KMS-11 (cell line): ENCODE measurements around the gene RNF220.

Source experiments
- H2AFZ ChIP-seq: fragments of 200-600 bp; sonication (generic); 2 replicates; pipeline ENCODE4 v1.6.1; 2016; ENCODE audit warnings: antibody characterized with exemption, mixed run types, low read depth
- H3K27ac ChIP-seq: fragments of 200-600 bp; sonication (generic); 2 replicates; pipeline ENCODE4 v1.6.1; 2016; ENCODE audit warnings: mild to moderate bottlenecking, mixed run types
- H3K27me3 ChIP-seq: fragments of 200-600 bp; sonication (generic); 2 replicates; pipeline ENCODE4 v1.6.1; 2017; ENCODE audit warnings: mild to moderate bottlenecking, low read depth, mixed run types, moderate library complexity; ENCODE audit not compliant: insufficient read depth
- H3K36me3 ChIP-seq: fragments of 200-600 bp; sonication (generic); 2 replicates; pipeline ENCODE4 v1.6.1; 2017; ENCODE audit warnings: mild to moderate bottlenecking, mixed run types; ENCODE audit not compliant: insufficient read depth
- H3K4me1 ChIP-seq: fragments of 200-600 bp; sonication (generic); 2 replicates; pipeline ENCODE4 v1.6.1; 2016; ENCODE audit warnings: mild to moderate bottlenecking, low read depth, mixed run types; ENCODE audit not compliant: poor library complexity, severe bottlenecking
- H3K4me2 ChIP-seq: fragments of 200-600 bp; sonication (generic); 2 replicates; pipeline ENCODE4 v1.7.0; 2016; ENCODE audit warnings: mild to moderate bottlenecking, mixed run types
- H3K4me3 ChIP-seq: fragments of 200-600 bp; sonication (generic); IDR thresholded peaks from 2 replicates; pipeline ENCODE4 v1.6.1; 2017; ENCODE audit warnings: low read depth, low read length, mixed read lengths; ENCODE audit not compliant: insufficient read depth
- H3K79me2 ChIP-seq: fragments of 200-600 bp; sonication (generic); 2 replicates; pipeline ENCODE4 v1.6.1; 2016; ENCODE audit warnings: low read depth, mixed run types; ENCODE audit not compliant: insufficient read depth
- H3K9ac ChIP-seq: fragments of 200-600 bp; sonication (generic); 2 replicates; pipeline ENCODE4 v1.6.1; 2016; ENCODE audit warnings: mild to moderate bottlenecking, mixed run types
- H4K20me1 ChIP-seq: fragments of 200-600 bp; sonication (generic); 2 replicates; pipeline ENCODE4 v1.6.1; 2016; ENCODE audit warnings: mild to moderate bottlenecking, mixed run types; ENCODE audit not compliant: insufficient read depth
- TF ChIP-seq, protein P1 (sequence below): fragments of 200-600 bp; sonication (generic); conservative IDR thresholded peaks from 2 replicates; pipeline ENCODE4 v1.6.1; 2017; ENCODE audit warnings: low read depth, mild to moderate bottlenecking, antibody characterized with exemption, low read length, moderate library complexity, mixed read lengths

RNF220 gene

DNA sequence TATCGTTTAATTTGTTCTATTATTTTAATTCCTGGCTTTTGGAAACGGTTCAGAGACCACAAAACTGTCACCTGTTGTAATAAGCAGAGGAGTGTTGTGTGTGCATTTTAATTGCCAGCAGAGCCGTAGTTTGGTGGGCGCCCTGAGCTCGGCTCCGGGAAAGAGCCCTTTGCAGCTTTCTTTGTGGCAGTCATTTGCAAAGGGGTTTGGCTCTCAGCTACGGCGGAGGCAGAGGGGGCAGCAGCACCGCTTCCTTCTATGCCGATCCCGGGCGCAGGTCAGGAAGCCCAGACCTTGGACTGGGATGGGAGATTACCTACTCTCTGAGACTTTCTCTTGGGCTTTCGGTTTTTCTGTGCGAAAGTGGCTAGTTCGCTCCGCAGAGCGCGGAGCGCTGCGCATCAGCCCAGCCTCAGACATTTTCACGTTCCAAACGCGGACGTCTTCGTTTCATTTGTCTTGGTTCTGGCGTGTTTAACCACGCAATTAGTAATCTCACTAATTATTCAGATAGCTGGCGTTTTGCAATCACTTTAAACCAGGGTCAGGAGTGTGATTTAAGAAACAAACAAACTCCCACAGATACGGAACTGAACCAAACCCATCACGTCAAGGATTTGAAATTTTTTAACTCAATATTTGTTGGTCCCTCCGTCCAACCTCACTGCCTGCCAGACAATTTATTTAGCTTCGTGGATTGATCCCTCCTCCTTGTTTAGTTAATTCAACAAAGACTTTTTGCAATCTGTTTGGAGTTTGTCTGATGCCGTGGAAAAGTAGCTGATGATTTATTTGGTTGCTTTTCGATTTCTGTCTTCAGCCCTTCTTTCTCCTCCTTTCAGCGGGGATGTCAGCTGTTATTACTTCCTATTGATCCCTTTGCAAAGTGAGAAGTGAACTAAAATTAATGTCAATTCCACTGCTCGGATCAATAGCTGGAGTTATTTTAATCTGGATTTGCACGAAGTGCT lies 3.9 kb downstream of the RNF220 start:
- no peaks in the 10 kb centered on the region for H4K20me1 ChIP-seq
- TF ChIP-seq, protein P1, sequence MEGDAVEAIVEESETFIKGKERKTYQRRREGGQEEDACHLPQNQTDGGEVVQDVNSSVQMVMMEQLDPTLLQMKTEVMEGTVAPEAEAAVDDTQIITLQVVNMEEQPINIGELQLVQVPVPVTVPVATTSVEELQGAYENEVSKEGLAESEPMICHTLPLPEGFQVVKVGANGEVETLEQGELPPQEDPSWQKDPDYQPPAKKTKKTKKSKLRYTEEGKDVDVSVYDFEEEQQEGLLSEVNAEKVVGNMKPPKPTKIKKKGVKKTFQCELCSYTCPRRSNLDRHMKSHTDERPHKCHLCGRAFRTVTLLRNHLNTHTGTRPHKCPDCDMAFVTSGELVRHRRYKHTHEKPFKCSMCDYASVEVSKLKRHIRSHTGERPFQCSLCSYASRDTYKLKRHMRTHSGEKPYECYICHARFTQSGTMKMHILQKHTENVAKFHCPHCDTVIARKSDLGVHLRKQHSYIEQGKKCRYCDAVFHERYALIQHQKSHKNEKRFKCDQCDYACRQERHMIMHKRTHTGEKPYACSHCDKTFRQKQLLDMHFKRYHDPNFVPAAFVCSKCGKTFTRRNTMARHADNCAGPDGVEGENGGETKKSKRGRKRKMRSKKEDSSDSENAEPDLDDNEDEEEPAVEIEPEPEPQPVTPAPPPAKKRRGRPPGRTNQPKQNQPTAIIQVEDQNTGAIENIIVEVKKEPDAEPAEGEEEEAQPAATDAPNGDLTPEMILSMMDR, result no peak
- H3K79me2 ChIP-seq, result no peaks in the 10 kb centered on the region
- no peak overlapping the region for H3K4me2 ChIP-seq
- H2AFZ ChIP-seq, result no peak overlapping the region
- no peak overlapping the region for H3K4me3 ChIP-seq
- H3K27me3 ChIP-seq, result no peaks in the 10 kb centered on the region
- no peak overlapping the region for H3K9ac ChIP-seq
- no peak overlapping the region for H3K27ac ChIP-seq
- peaks cover 7% of the 10 kb centered on the region for H3K4me1 ChIP-seq
- H3K36me3 ChIP-seq, result no peaks in the 10 kb centered on the region

DNA sequence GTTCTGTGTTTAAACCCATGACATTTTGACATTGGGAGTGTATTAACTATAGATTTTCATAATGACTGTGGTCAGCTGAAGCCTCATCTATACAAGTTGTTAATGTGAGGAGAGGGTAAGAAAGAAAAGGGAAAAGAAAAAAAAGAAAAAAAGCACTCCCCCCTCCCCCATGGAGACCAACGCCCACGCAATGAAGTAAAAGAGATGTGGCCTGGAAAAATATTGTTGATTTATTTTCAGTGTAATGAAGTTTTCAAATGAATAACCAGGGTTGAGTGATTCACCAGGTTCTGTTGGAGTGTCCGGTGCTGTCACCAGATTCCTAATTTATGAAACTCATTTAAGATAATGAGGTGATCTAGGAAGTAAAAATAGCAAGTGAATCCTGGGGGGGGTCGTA lies 4.7 kb downstream of the RNF220 start:
- Histone ChIP-seq H3K27me3 (no peaks in the 10 kb centered on the region), H3K4me1 (peaks cover under 1% of the 10 kb centered on the region), H4K20me1 (no peaks in the 10 kb centered on the region), H3K27ac (no peak overlapping the region), H3K36me3 (no peaks in the 10 kb centered on the region), H2AFZ (no peak overlapping the region), H3K79me2 (no peaks in the 10 kb centered on the region), H3K4me2 (no peak overlapping the region), H3K4me3 (no peak overlapping the region), H3K9ac (no peak overlapping the region)
- TF ChIP-seq, protein P1, result no peak

DNA sequence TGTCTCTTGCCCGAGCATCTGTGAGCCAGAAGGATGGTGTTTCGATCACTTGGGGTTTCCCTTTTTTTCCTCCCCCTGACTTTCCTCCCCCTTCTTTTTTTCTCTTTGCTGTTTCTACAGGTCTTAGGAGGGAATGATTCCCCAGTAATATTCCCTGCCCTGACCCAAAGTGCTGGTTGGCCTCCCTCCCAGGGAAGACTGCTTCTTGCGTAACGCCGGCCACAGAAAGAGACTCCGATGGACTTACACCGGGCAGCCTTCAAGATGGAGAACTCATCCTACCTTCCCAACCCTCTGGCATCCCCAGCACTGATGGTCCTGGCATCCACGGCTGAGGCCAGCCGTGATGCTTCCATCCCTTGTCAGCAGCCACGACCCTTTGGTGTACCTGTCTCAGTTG lies 6.8 kb downstream of the RNF220 start:
- no peaks in the 10 kb centered on the region for H3K4me1 ChIP-seq
- no peaks in the 10 kb centered on the region for H3K79me2 ChIP-seq
- no peaks in the 10 kb centered on the region for H3K27me3 ChIP-seq
- H3K36me3 ChIP-seq, result no peaks in the 10 kb centered on the region
- TF ChIP-seq, protein P1, result no peak
- no peak overlapping the region for H2AFZ ChIP-seq
- H3K4me2 ChIP-seq, result no peak overlapping the region
- H4K20me1 ChIP-seq, result no peaks in the 10 kb centered on the region
- no peak overlapping the region for H3K9ac ChIP-seq
- no peak overlapping the region for H3K27ac ChIP-seq
- no peak overlapping the region for H3K4me3 ChIP-seq

DNA sequence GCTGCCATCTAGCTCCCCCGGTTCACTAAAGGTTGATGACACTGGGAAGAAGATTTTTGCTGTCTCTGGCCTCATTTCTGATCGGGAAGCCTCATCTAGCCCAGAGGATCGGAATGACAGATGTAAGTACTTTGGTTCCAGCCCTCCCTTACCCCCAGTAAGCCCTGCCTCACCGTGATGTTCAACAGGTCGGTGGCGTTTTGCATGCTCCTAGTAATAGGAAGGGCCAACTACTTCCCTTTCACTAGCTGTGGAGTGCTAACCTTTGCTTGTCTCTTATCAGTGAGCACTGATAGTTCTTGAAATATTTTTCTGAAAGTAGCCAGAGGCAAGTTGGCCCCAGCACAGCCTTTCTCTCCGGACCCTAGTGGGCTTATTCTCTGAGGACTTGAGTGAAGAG lies 7.5 kb downstream of the RNF220 start:
- Histone ChIP-seq H3K27me3 (no peaks in the 10 kb centered on the region), H3K4me3 (no peak overlapping the region)
- TF ChIP-seq, protein P1, result no peak

More for the DNA sequence above, 7.5 kb downstream of the RNF220 start:
- Histone ChIP-seq H3K4me1 (no peaks in the 10 kb centered on the region), H3K27ac (no peak overlapping the region), H4K20me1 (no peaks in the 10 kb centered on the region), H3K4me2 (no peak overlapping the region), H3K9ac (no peak overlapping the region), H2AFZ (no peak overlapping the region), H3K79me2 (no peaks in the 10 kb centered on the region), H3K36me3 (no peaks in the 10 kb centered on the region)
